Activated T-cell treated with anti-CD3 and anti-CD28 coated beads, Interleukin-2, amount 50 U/mL, for 1 hour (primary cell): ENCODE data around the gene KRT6A.
"Not testable (repeated sequence)": the region's sequence is repeated elsewhere in the genome, so short reads cannot be mapped to it uniquely, and the experiment has no call there.

Experiments
- DNase-seq: peaks from one replicate; pipeline ENCODE4 v3.0.0-alpha.2; 2020

The KRT6A gene

GRCh38 chr12:52524241-52524897 is 31.3 kb upstream of the KRT6A start:
- no peak for DNase-seq

GRCh38 chr12:52523824-52524223 is 30.8 kb upstream of the KRT6A start:
- DNase-seq: no peak

- no peak for DNase-seq
Measured at GRCh38 chr12:52522346-52523011, 29.4 kb upstream of the KRT6A start.

DNA sequence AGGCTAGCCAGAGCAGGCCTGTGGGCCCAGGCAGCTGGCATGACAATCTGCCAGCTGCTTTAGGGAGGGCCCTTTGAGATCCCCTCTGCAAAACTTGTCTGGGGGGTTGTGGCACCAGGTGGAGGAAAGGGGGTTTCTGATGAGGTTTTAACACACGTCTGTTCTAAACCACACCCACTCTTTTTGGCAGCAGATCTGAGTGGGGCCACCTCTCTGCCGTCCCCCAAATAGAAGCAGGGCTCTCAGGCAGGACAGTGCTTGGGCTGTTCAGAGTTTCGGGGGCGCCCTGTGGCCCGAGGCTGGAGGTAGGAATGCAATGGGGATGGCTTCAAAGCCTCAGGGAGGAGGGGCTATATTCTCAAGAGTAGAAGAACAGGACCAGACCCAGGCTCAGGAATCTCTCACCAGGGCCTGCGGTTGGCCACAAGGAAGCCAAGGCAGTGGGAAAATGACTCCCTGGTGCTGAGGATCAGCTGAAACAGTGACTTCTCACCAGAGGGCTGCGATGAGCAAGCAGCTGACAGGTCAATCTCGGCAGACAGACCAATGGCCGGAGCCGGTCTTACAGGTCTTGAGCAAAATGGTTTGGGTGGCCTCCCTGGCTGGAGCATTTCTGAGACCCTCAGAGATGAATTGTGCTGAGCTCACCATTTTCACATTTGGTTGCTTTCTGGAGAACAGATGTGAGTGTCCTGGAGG is 28.7 kb upstream of the KRT6A start:
- DNase-seq: no peak

DNA sequence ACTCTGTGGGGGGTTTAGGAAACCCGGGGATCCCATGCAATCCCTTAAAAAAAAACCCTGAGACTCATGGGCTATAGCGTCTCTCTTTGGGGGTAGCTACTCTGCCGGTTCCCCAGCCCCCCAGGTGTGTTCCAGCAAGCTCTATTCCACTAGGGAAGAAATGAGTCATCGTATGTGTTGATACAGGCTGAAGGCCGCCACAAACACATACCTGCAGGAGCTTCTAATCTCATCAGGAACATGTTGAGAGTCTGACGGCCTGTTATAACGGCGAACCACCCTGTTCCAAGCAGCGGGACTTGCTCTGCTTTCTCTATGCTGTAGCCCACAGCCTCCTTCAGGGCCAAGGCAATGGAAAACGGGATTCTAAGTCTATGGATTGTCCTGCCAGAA is 28.1 kb upstream of the KRT6A start:
- DNase-seq: no peak

DNA sequence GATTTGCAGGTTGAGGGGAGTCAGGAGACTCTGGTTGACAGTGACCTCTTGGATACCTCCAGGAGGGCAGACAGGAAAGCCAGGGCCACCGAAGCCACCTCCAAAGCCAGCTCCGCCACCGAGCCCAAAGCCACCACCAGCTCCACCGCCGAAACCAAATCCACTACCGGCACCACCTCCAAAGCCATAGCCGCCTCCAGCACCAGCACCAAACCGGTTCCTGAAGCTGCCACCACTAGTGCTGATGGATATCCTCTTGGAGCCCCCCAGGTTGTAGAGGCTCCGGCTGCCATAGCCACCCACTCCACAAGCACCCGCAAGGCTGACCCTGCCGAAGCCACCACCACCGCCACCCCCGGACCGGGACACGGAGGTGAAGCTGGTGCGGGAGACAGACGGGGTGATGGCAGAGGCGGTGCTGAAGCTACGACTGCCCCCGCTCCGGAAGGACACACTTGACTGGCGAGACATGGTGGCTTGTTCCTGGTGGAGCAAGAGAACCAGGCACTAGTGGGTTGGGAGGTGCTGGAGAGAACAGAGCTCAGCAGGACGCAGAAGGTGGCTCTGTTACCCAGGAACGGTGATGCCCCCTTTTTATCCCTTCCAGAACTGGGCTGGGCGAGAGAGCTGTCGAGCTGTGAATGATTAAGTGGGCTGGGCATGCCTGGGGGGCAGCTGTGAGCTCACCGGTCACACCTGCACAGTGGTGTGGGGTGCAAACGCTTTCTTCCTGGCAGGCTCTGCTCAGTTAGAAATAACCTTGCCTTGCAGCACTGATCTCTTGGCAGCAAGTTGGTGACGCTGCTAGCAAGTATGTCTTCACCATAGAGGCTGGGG is 27.0 kb upstream of the KRT6A start, which contains the start of gene KRT5:
Gene KRT5, minus strand, starts transcription at position 569 of the 837 bp plus-strand sequence. Its CDS starts 98 bp downstream, at position 471.
- DNase-seq: no peak

DNA sequence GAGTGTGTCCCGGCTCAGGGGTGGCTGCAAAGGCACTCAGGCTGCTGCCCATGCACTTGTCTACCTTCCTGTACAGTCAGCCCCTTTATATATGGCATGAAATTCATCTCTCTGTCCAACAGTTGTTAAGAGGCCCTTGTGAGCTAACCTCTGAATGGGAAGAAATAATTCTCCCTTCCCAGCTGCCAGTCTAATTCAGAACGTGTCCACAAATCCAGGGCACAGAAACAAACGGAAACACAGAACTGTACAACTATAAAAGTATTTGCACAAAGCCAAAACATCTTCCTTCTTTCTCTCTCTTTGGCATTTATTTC is 26.3 kb upstream of the KRT6A start:
- DNase-seq: no peak

- DNase-seq: no peak
Measured at GRCh38 chr12:52518574-52519386, 25.7 kb upstream of the KRT6A start.

- DNase-seq: no peak
Measured at GRCh38 chr12:52517888-52518287, 24.8 kb upstream of the KRT6A start.

GRCh38 chr12:52517005-52517835 is 24.2 kb upstream of the KRT6A start:
- no peak for DNase-seq

DNA sequence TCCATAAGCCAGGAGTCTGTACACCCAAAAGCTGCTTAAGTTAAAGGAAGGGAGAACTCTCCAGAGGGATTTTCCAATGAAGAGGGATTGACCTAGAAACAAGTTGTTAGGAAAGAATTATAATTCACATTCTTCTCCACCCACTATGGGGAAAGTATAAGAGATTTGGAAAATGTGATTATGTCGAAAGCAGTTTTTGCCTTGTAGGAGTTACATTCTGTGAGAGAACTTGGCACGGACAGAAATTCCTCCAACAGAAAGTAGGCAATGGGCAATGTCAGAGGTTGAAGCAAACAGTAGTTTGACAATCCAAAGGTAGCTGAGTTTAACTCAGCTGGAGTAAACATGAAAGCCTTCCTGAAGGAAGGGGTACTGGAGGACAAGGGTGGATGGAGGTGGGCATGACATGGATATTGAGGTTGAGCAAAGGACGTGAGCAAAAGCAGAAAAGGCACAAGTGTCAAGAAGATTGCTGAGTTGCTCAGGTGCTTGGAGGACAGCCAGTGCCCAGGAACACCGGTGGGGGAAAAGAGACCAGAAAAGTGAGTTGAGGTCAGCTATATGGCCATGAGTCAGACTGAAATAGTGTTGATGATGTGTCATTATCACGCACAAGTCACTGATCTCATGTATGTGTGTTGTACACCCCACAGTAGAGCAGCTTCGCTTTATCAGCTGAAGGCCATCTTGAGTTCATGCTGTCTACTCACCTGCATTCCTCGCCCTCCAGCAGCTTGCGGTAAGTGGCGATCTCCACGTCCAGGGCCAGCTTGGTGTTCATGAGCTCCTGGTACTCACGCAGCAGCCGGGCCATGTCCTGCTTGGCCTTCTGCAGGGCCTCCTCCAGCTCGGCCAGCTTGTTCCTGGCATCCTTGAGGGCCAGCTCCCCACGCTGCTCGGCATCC is 23.1 kb upstream of the KRT6A start:
- DNase-seq: no peak

DNA sequence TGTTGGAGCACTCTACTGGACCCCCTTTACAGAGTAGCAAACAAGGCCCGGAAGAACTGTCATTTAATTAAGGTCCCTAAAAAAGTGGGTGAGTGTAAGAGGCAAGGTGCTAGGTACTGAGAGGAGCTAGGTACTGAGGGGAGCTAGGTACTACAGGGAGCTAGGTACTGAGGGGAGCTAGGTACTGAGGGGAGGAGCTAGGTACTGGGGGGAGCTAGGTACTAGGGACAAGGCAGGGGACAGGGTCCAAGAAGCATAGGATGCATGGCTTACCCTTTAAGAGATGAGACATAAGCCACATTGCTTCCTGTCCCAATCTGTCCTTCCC is 22.2 kb upstream of the KRT6A start:
- no peak for DNase-seq

GRCh38 chr12:52514471-52515318 is 21.6 kb upstream of the KRT6A start:
- no peak for DNase-seq

- DNase-seq: no peak
Measured at GRCh38 chr12:52513736-52514135, 20.7 kb upstream of the KRT6A start.

GRCh38 chr12:52508211-52508610 is 15.2 kb upstream of the KRT6A start:
- no peak for DNase-seq

DNA sequence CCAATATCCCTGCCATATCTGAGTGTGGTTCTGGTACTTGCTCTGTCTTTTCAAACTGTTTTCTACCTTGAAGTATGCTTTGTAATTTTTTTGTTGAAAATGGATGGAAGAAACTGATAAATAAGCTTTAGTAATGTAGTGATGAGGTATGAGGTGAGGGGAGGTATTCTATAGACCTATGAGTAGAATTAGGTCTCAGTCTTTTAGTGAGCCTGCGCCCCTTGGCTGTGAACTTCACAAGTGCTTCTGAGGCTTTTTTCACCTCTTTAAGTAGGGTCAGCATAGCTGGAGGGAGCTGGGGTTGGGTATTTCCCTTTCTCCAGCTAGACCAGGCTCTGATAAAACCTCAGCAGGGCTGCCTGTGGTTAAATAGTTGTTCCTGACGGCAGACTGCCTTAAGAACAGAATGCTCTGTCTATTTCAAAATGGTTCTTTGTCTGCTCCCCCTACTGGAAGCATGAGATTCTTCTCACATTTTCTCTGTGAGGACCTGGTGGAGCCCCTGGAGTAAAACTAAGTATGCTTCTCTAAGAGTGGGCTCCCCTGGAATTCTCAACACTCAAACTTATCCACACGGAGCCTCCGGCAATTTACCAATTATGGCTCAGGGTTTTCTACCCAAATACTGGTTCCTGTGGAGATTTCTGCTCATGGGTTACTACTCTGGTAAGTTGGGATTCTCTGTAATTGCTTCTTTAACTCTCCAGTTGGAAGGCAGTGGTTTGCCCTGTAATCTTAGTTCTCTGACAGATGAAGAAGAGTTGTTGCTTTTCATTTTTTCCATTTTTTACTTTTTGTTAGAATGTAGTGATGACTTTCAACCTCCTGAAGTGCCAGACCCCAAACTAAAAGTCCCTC is 14.0 kb upstream of the KRT6A start:
- DNase-seq: no peak

DNA sequence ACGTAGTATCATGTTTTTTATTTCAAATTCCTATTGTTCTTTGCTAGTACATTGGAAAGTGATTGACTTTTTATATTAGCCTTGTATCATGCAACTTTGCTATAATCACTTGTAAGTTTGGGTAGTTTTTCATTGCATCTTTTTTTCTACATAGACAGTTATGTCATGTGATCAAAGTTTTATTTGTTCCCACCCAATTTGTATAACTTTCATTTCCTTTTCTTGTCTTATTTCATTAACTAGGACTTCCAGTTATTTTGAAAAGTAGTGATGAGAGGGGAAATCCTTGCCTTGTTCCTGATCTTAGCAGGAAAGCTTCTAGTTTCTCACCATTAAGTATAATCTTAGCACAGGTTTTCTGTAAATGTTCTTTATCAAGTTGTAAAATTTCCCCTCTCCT is 9.8 kb upstream of the KRT6A start:
- DNase-seq: no peak

DNA sequence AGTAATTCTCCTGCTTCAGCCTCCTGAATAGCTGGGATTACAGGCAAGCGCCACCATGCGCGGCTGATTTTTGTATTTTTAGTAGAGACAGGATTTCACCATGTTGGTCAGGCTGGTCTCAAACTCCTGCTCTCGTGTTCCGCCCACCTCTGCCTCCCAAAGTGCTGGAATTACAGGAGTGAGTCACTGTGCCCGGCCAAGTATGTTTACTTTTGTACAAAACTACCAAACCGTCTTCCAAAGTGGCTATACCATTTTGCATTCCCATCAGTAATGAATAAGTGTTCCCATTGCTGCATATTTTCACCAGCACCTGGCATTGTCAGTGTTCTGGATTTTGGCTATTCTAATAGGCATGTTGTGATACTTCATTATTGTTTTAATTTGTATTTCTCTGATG is 8.4 kb upstream of the KRT6A start:
- DNase-seq: no peak

DNA sequence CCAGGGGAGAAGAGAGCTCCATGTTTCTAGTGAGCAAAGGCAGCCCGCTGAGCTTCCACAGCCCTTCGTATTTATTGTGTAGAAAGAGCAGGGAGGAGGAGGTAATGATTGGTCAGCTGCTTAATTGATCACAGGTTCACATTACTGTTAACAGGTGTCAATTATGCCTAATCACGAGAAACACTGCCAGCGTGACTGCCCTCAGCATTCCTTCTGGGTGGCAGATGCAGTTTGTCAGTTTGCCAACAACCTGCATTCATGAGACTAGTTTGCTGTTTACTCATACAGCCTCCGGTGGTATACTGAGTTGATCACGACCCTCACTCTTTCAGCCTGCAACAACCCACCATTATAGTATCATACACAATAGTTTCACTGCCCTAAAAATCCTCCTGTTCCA is 7.5 kb upstream of the KRT6A start:
- DNase-seq: not testable (repeated sequence)
